Stimulated activated CD8-positive, alpha-beta memory T cell treated with anti-CD3 and anti-CD28 coated beads, Interleukin-7, amount 100 ng/mL, for 24 hours (primary cell): Measurements from ENCODE around the gene ITPKA.

Source experiments
- DNase-seq: peaks from one replicate; pipeline ENCODE4 v3.0.0-alpha.2; 2020; ENCODE audit warnings: low read depth

The ITPKA gene

GRCh38 chr15:41490355-41490754 lies 3.3 kb upstream of the ITPKA start:
- DNase-seq = no peak

GRCh38 chr15:41491889-41492288 lies 1.8 kb upstream of the ITPKA start:
- no peak for DNase-seq

GRCh38 chr15:41492597-41493204 lies 973 bp upstream of the ITPKA start:
- DNase-seq = no peak

- DNase-seq = no peak
Observed at GRCh38 chr15:41493902-41494189, 172 bp downstream of the ITPKA start.

GRCh38 chr15:41494190-41494921 lies 682 bp downstream of the ITPKA start:
- DNase-seq = no peak

- DNase-seq = no peak
Observed at GRCh38 chr15:41494922-41495735, 1.5 kb downstream of the ITPKA start.

GRCh38 chr15:41495736-41496599 lies 2.3 kb downstream of the ITPKA start:
- no peak for DNase-seq

- DNase-seq = no peak
Observed at GRCh38 chr15:41498657-41499056, 5.0 kb downstream of the ITPKA start.

- no peak for DNase-seq
Observed at GRCh38 chr15:41499109-41499851, 5.6 kb downstream of the ITPKA start.

- no peak for DNase-seq
Observed at GRCh38 chr15:41501191-41501917, 7.7 kb downstream of the ITPKA start.

- no peak for DNase-seq
Observed at GRCh38 chr15:41501931-41502794, 8.5 kb downstream of the ITPKA start.

- no peak for DNase-seq
Observed at GRCh38 chr15:41502795-41503668, 9.4 kb downstream of the ITPKA start.

- no peak for DNase-seq
Observed at GRCh38 chr15:41503669-41504010, 10.0 kb downstream of the ITPKA start.

- no peak for DNase-seq
Observed at GRCh38 chr15:41504751-41505492, 11.2 kb downstream of the ITPKA start.

- no peak for DNase-seq
Observed at GRCh38 chr15:41505776-41506175, 12.1 kb downstream of the ITPKA start.

GRCh38 chr15:41506796-41507341 lies 13.2 kb downstream of the ITPKA start:
- DNase-seq = no peak

- no peak for DNase-seq
Observed at GRCh38 chr15:41507820-41508290, 14.2 kb downstream of the ITPKA start.

GRCh38 chr15:41510728-41511127 lies 17.1 kb downstream of the ITPKA start:
- no peak for DNase-seq
